HepG2 (cell line): ENCODE measurements around the gene BLCAP. TPM values are rescaled to one million over a fixed set of nuclear protein-coding genes. Genes with fewer than 3 reads are reported as not detected.

Source experiments
- ATAC-seq: fragments of 200-7000 bp; cut with Tn5 transposase; 3 replicates; pipeline ENCODE4 v1.9.1; 2020; ENCODE audit warnings: mild to moderate bottlenecking, moderate library complexity
- BruUV-seq: library from RNA; stranded (reverse); fragments of 400-500 nt; replicated peaks from 2 replicates; lab custom pipeline; 2021; lab: Mats Ljungman, UMichigan
- CTCF ChIA-PET: fragments of 300-600 bp; formaldehyde crosslinking; extraction: SDS; loops from one replicate; lab custom pipeline; 2021; ENCODE audit warnings: low total read pairs, inconsistent platforms, low intra/inter-chr PET ratio; lab: Yijun Ruan, JAX
- POLR2A ChIA-PET: fragments of 350-600 bp; sonication (Branson Sonifier 250); formaldehyde crosslinking; loops from one replicate; lab custom pipeline; 2020; ENCODE audit warnings: antibody characterized with exemption, inconsistent platforms; lab: Yijun Ruan, JAX
- DNase-seq: peaks from one replicate; pipeline ENCODE4 v3.0.0-alpha.2; 2015; ENCODE audit warnings: low spot score
- FAIRE-seq: peaks from 3 replicates; lab custom pipeline; 2011; peaks lifted over from hg19 to GRCh38; lab: Jason Lieb, UNC
- H2AFZ ChIP-seq: one replicate; pipeline ENCODE4 v1.6.1; 2011; ENCODE audit warnings: low read length, inconsistent platforms
- H3K27ac ChIP-seq: fragments of 300-600 bp; 3 replicates; pipeline ENCODE4 v1.8.0; 2011; ENCODE audit warnings: mixed run types, mild to moderate bottlenecking, mixed read lengths, low read length, inconsistent platforms; ENCODE audit not compliant: insufficient read depth; ENCODE audit errors: extremely low read length
- H3K27me3 ChIP-seq, 2 experiments: fragments of 200-600 bp in 1 of 2; 2 replicates in 1 of 2; 3 replicates in 1 of 2; pipeline versions ENCODE4 v1.6.0 to v1.8.0; 2011; ENCODE audit warnings: low read length in 2 of 2, mild to moderate bottlenecking in 2 of 2, moderate library complexity in 2 of 2, inconsistent platforms in 1 of 2; ENCODE audit not compliant: insufficient read depth in 2 of 2, control insufficient read depth in 1 of 2
- H3K36me3 ChIP-seq, 2 experiments: fragments of 200-600 bp in 1 of 2; replicated peaks in 1 of 2; 2 replicates in 1 of 2; 3 replicates in 1 of 2; pipeline versions ENCODE4 v1.5.1 to v1.8.0; 2011; ENCODE audit warnings: low read length in 2 of 2, inconsistent platforms in 1 of 2; ENCODE audit not compliant: insufficient read depth in 2 of 2, control insufficient read depth in 1 of 2
- H3K4me1 ChIP-seq: 2 replicates; pipeline ENCODE4 v1.5.1; 2012; ENCODE audit warnings: low read length, inconsistent platforms; ENCODE audit not compliant: insufficient read depth
- H3K4me2 ChIP-seq: 2 replicates; pipeline ENCODE4 v1.6.0; 2011; ENCODE audit warnings: low read depth, low read length, inconsistent platforms
- H3K4me3 ChIP-seq, 3 experiments: fragments of 200-600 bp in 1 of 3; sonication (generic), shearing (Covaris generic) in 1 of 3; replicated peaks in 1 of 3; 2 replicates each; pipeline ENCODE4 v1.5.1; 2011 to 2016; ENCODE audit warnings: low read length in 3 of 3, inconsistent platforms in 2 of 3, low read depth in 2 of 3, mild to moderate bottlenecking in 2 of 3, control low read depth in 1 of 3, mixed read lengths in 1 of 3; ENCODE audit not compliant: insufficient read depth in 1 of 3
- H3K79me2 ChIP-seq: one replicate; pipeline ENCODE4 v1.6.1; 2011; ENCODE audit warnings: low read length, inconsistent platforms; ENCODE audit not compliant: insufficient read depth
- H3K9ac ChIP-seq: 2 replicates; pipeline ENCODE4 v1.6.0; 2011; ENCODE audit warnings: mild to moderate bottlenecking, low read depth, low read length, inconsistent platforms; ENCODE audit not compliant: insufficient read depth
- H3K9me3 ChIP-seq: 2 replicates; pipeline ENCODE4 v1.5.1; 2012; ENCODE audit warnings: mild to moderate bottlenecking, low read length
- H4K20me1 ChIP-seq: 2 replicates; pipeline ENCODE4 v1.6.0; 2011; ENCODE audit warnings: inconsistent platforms, mild to moderate bottlenecking, low read length, moderate library complexity; ENCODE audit not compliant: insufficient read depth
- ATAD3A ChIP-seq: sonication (generic); formaldehyde crosslinking; IDR thresholded peaks from 2 replicates; pipeline ENCODE4 v1.4.0; 2020; ENCODE audit warnings: missing genetic modification reagents
- ATF7 ChIP-seq, 2 experiments: fragments of 450-650 bp in 1 of 2; sonication (generic) in 1 of 2; formaldehyde crosslinking in 1 of 2; IDR thresholded peaks; 2 replicates each; pipeline versions ENCODE4 v1.4.0 to v1.6.1; 2016 to 2020; ENCODE audit warnings: antibody characterized with exemption in 1 of 2, mild to moderate bottlenecking in 1 of 2, missing genetic modification reagents in 1 of 2
- CREM ChIP-seq, 2 experiments: sonication (generic) in 1 of 2; formaldehyde crosslinking in 1 of 2; IDR thresholded peaks; 2 replicates each; pipeline versions ENCODE4 v1.4.0 to v1.6.1; 2016 to 2020; ENCODE audit warnings: antibody characterized with exemption in 1 of 2, mild to moderate bottlenecking in 1 of 2, missing genetic modification reagents in 1 of 2
- FOSL1 ChIP-seq: sonication (generic); formaldehyde crosslinking; IDR thresholded peaks from 2 replicates; pipeline ENCODE4 v1.9.0; 2021; ENCODE audit warnings: missing genetic modification reagents, borderline replicate concordance
- HHEX ChIP-seq: IDR thresholded peaks from 2 replicates; pipeline ENCODE4 v1.6.1; 2016; ENCODE audit warnings: control low read depth
- JARID2 ChIP-seq: sonication (generic); formaldehyde crosslinking; IDR thresholded peaks from 2 replicates; pipeline ENCODE4 v1.8.1; 2023; ENCODE audit warnings: missing genetic modification reagents, inconsistent platforms; ENCODE audit not compliant: insufficient replicate concordance
- MAFF ChIP-seq: IDR thresholded peaks from 2 replicates; pipeline ENCODE4 v1.6.1; 2011; ENCODE audit warnings: low read depth, low read length, improper control_type of control experiment
- NFKBIZ ChIP-seq: IDR thresholded peaks from 2 replicates; pipeline ENCODE4 v1.6.1; 2018; ENCODE audit warnings: missing genetic modification reagents, missing compliant biosample characterization
- PAXIP1 ChIP-seq: sonication (generic); formaldehyde crosslinking; conservative IDR thresholded peaks from 2 replicates; pipeline ENCODE4 v1.4.0; 2020; ENCODE audit warnings: mild to moderate bottlenecking, missing genetic modification reagents, moderate library complexity
- REXO4 ChIP-seq: sonication (generic); formaldehyde crosslinking; IDR thresholded peaks from 2 replicates; pipeline ENCODE4 v1.8.0; 2022; ENCODE audit warnings: missing genetic modification reagents, mild to moderate bottlenecking, borderline replicate concordance
- ZNF264 ChIP-seq: sonication (generic); formaldehyde crosslinking; IDR thresholded peaks from 2 replicates; pipeline ENCODE4 v1.4.0; 2020; ENCODE audit warnings: missing genetic modification reagents
- ZNF34 ChIP-seq: sonication (generic); formaldehyde crosslinking; IDR thresholded peaks from 2 replicates; pipeline ENCODE4 v1.4.0; 2020; ENCODE audit warnings: mild to moderate bottlenecking, missing genetic modification reagents, borderline replicate concordance
- WGBS: methylation state at CpG from one replicate; pipeline ENCODE4 v1.1.6; 2017; ENCODE audit warnings: low lambda C conversion rate; 5-methylcytosine and 5-hydroxymethylcytosine counted together
- in situ Hi-C: cut with HindIII; loops from 2 replicates; pipeline ENCODE4 v1.10.0; 2017; ENCODE audit warnings: low pct_unique_long_range_greater_than_20kb; ENCODE audit not compliant: extremely low pct_ligation_motif_present
- intact Hi-C: fragments of 100-400 bp; cut with micrococcal nuclease; formaldehyde crosslinking; loops from one replicate; pipeline ENCODE4 v1.10.0; 2022; ENCODE audit not compliant: unreplicated experiment
- polyA plus RNA-seq, 8 experiments: library from polyadenylated mRNA; depleted of rRNA in 3 of 8; stranded (reverse) in 7 of 8; unstranded in 1 of 8; fragments of >200 nt; fragmentation: Illumina TruSeq in 4 of 8; extraction: Trizol in 4 of 8; gene quantifications; 2 replicates each; pipeline versions ENCODE4 v1.2.1 to v1.2.3, GENCODE V29; 2011 to 2016; ENCODE audit warnings: low read depth in 4 of 8, missing spikeins in 1 of 8, mixed read lengths in 1 of 8; ENCODE audit not compliant: insufficient read depth in 1 of 8
- total RNA-seq, 5 experiments: library from RNA; depleted of rRNA; stranded (reverse); fragments of >200 nt; fragmentation: Illumina TruSeq; extraction: Trizol; gene quantifications; 2 replicates each; pipeline ENCODE4 v1.2.3, GENCODE V29; 2016; ENCODE audit warnings: low read depth in 1 of 5
- TF ChIP-seq, protein P1 (sequence below): IDR thresholded peaks from 2 replicates; pipeline ENCODE4 v1.6.1; 2016; ENCODE audit warnings: missing compliant biosample characterization, missing genetic modification reagents, borderline replicate concordance
- TF ChIP-seq, protein P2 (sequence below): sonication (generic); formaldehyde crosslinking; IDR thresholded peaks from 2 replicates; pipeline ENCODE4 v1.4.0; 2020; ENCODE audit warnings: missing genetic modification reagents
- TF ChIP-seq, protein P3 (sequence below), 2 experiments: fragments of 450-650 bp in 1 of 2; sonication (generic) in 1 of 2; formaldehyde crosslinking; IDR thresholded peaks; 2 replicates each; pipeline versions ENCODE4 v1.5.0 to v1.8.0; 2020 to 2022; ENCODE audit warnings: mild to moderate bottlenecking in 1 of 2, missing genetic modification reagents in 1 of 2

The BLCAP gene
- total and polyA plus RNA-seq, 2 of the 13 experiments (the other 11 are each of a cell fraction or from before 2014, with no cell fraction given) = 52.4 to 86.8 TPM

GRCh38 chr20:37560629-37561028, 33.0 kb upstream of the BLCAP start:
- no peak overlapping the region for H3K4me2 ChIP-seq
- in situ Hi-C loops (loop anchor here (25.0 kb wide), 1 partner anchor 652 kb away; no protein-coding TSS in a partner anchor), intact Hi-C loops (loop anchor here (10.0 kb wide), 1 partner anchor 334 kb away; no protein-coding TSS in a partner anchor)
- H3K9me3 ChIP-seq = no peaks in the 10 kb centered on the region
- ChIA-PET CTCF (no interaction called here), POLR2A (no interaction called here)
- no peaks in the 10 kb centered on the region for H3K79me2 ChIP-seq
- H3K9ac ChIP-seq = no peak overlapping the region
- no peak overlapping the region for H3K4me3 ChIP-seq
- no TSS peak for BruUV-seq
- no peak for ATAC-seq
- peaks cover 18% of the 10 kb centered on the region for H3K4me1 ChIP-seq
- no peak overlapping the region for H3K27ac ChIP-seq
- no peak overlapping the region for H2AFZ ChIP-seq
- DNase-seq = no peak
- no peak for FAIRE-seq
- H3K36me3 ChIP-seq = no peaks in the 10 kb centered on the region
- no peaks in the 10 kb centered on the region for H4K20me1 ChIP-seq
- 48% methylated on average over 4 of the region's 4 CpGs for WGBS
- peaks cover 7 to 48% of the 10 kb centered on the region in 2 experiments; a peak in 4 of 5 replicates for H3K27me3 ChIP-seq
- no peak for TF ChIP-seq FOSL1 (CRISPR knock-in tag)
- no peak for TF ChIP-seq REXO4 (CRISPR knock-in tag)
- TF ChIP-seq, protein P1, sequence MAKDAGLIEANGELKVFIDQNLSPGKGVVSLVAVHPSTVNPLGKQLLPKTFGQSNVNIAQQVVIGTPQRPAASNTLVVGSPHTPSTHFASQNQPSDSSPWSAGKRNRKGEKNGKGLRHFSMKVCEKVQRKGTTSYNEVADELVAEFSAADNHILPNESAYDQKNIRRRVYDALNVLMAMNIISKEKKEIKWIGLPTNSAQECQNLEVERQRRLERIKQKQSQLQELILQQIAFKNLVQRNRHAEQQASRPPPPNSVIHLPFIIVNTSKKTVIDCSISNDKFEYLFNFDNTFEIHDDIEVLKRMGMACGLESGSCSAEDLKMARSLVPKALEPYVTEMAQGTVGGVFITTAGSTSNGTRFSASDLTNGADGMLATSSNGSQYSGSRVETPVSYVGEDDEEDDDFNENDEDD = no peak
- TF ChIP-seq ATF7 (IDR thresholded peaks at IDR 0.05) = no peak
- TF ChIP-seq ATF7 (CRISPR knock-in tag; IDR thresholded peaks at IDR 0.05) = no peak
- TF ChIP-seq MAFF = no peak
- no peak for TF ChIP-seq CREM (IDR thresholded peaks at IDR 0.05)
- TF ChIP-seq CREM (CRISPR knock-in tag; IDR thresholded peaks at IDR 0.05) = no peak
- TF ChIP-seq, protein P2, sequence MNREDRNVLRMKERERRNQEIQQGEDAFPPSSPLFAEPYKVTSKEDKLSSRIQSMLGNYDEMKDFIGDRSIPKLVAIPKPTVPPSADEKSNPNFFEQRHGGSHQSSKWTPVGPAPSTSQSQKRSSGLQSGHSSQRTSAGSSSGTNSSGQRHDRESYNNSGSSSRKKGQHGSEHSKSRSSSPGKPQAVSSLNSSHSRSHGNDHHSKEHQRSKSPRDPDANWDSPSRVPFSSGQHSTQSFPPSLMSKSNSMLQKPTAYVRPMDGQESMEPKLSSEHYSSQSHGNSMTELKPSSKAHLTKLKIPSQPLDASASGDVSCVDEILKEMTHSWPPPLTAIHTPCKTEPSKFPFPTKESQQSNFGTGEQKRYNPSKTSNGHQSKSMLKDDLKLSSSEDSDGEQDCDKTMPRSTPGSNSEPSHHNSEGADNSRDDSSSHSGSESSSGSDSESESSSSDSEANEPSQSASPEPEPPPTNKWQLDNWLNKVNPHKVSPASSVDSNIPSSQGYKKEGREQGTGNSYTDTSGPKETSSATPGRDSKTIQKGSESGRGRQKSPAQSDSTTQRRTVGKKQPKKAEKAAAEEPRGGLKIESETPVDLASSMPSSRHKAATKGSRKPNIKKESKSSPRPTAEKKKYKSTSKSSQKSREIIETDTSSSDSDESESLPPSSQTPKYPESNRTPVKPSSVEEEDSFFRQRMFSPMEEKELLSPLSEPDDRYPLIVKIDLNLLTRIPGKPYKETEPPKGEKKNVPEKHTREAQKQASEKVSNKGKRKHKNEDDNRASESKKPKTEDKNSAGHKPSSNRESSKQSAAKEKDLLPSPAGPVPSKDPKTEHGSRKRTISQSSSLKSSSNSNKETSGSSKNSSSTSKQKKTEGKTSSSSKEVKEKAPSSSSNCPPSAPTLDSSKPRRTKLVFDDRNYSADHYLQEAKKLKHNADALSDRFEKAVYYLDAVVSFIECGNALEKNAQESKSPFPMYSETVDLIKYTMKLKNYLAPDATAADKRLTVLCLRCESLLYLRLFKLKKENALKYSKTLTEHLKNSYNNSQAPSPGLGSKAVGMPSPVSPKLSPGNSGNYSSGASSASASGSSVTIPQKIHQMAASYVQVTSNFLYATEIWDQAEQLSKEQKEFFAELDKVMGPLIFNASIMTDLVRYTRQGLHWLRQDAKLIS (CRISPR knock-in tag) = no peak
- no peak for TF ChIP-seq JARID2
- TF ChIP-seq NFKBIZ = no peak
- no peak for TF ChIP-seq HHEX (CRISPR knock-in tag)
- TF ChIP-seq ZNF34 (CRISPR knock-in tag) = no peak
- TF ChIP-seq PAXIP1 (CRISPR knock-in tag) = no peak
- TF ChIP-seq ATAD3A (CRISPR knock-in tag) = no peak
- no peak for TF ChIP-seq ZNF264 (CRISPR knock-in tag)
- TF ChIP-seq, protein P3, sequence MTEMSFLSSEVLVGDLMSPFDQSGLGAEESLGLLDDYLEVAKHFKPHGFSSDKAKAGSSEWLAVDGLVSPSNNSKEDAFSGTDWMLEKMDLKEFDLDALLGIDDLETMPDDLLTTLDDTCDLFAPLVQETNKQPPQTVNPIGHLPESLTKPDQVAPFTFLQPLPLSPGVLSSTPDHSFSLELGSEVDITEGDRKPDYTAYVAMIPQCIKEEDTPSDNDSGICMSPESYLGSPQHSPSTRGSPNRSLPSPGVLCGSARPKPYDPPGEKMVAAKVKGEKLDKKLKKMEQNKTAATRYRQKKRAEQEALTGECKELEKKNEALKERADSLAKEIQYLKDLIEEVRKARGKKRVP (CRISPR knock-in tag; IDR thresholded peaks at IDR 0.05) = no peak
